ENCODE measurements around the gene ZBED4.
A peak's percentile ranks its signal among the peaks of the same experiment; 100 is the strongest.
"Not testable (repeated sequence)": the region's sequence is repeated elsewhere in the genome, so short reads cannot be mapped to it uniquely, and the experiment has no call there.

Gene ZBED4

GRCh38 chr22:49838771-49839717 lies 14.6 kb upstream of the ZBED4 start:
- ATAC-seq (peak; percentile 94), DNase-seq (peak; percentile 84)
- Mint-ChIP-seq H3K27me3 (no peaks in the 10 kb centered on the region), H3K27ac (peak overlapping the region; percentile 96), H3K36me3 (ENCODE audit: low read depth) (no peaks in the 10 kb centered on the region), H3K9me3 (no peaks in the 10 kb centered on the region), H3K4me1 (peaks cover 42% of the 10 kb centered on the region), H3K4me3 (peak overlapping the region; percentile 74)

GRCh38 chr22:49845241-49845640 lies 8.4 kb upstream of the ZBED4 start:
- H3K36me3 Mint-ChIP-seq (ENCODE audit: low read depth), result no peaks in the 10 kb centered on the region
- H3K9me3 Mint-ChIP-seq, result no peaks in the 10 kb centered on the region
- DNase-seq (no peak), ATAC-seq (no peak)
- H3K4me3 Mint-ChIP-seq, result no peak overlapping the region
- no peak overlapping the region for H3K27ac Mint-ChIP-seq
- H3K4me1 Mint-ChIP-seq, result peaks cover 8% of the 10 kb centered on the region
- peaks cover 19% of the 10 kb centered on the region for H3K27me3 Mint-ChIP-seq

GRCh38 chr22:49845666-49846459 lies 7.8 kb upstream of the ZBED4 start:
- Mint-ChIP-seq H3K36me3 (ENCODE audit: low read depth) (no peaks in the 10 kb centered on the region), H3K27me3 (peaks cover 24% of the 10 kb centered on the region), H3K4me3 (no peak overlapping the region), H3K4me1 (peaks cover 8% of the 10 kb centered on the region), H3K27ac (no peak overlapping the region), H3K9me3 (no peaks in the 10 kb centered on the region)
- no peak for DNase-seq
- ATAC-seq, result no peak

GRCh38 chr22:49847751-49848689 lies 5.6 kb upstream of the ZBED4 start:
- H3K4me1 Mint-ChIP-seq, result peaks cover 16% of the 10 kb centered on the region
- peak overlapping the region; percentile 24 for H3K4me3 Mint-ChIP-seq
- ATAC-seq, result no peak
- DNase-seq, result no peak
- peaks cover 33% of the 10 kb centered on the region for H3K27me3 Mint-ChIP-seq
- no peaks in the 10 kb centered on the region for H3K9me3 Mint-ChIP-seq
- H3K27ac Mint-ChIP-seq, result no peak overlapping the region
- H3K36me3 Mint-ChIP-seq (ENCODE audit: low read depth), result no peaks in the 10 kb centered on the region

GRCh38 chr22:49848690-49849160 lies 4.9 kb upstream of the ZBED4 start:
- peaks cover 33% of the 10 kb centered on the region for H3K27me3 Mint-ChIP-seq
- no peak overlapping the region for H3K4me3 Mint-ChIP-seq

GRCh38 chr22:49849161-49850020 lies 4.3 kb upstream of the ZBED4 start:
- Mint-ChIP-seq H3K4me3 (peak overlapping the region; percentile 29), H3K27ac (no peak overlapping the region), H3K36me3 (ENCODE audit: low read depth) (peaks cover under 1% of the 10 kb centered on the region), H3K9me3 (no peaks in the 10 kb centered on the region), H3K4me1 (peaks cover 16% of the 10 kb centered on the region), H3K27me3 (peaks cover 33% of the 10 kb centered on the region)
- ATAC-seq (no peak), DNase-seq (no peak)

More at GRCh38 chr22:49848690-49849160, 4.9 kb upstream of the ZBED4 start:
- Mint-ChIP-seq H3K4me1 (peaks cover 16% of the 10 kb centered on the region), H3K9me3 (no peaks in the 10 kb centered on the region), H3K36me3 (ENCODE audit: low read depth) (no peaks in the 10 kb centered on the region), H3K27ac (no peak overlapping the region)
- ATAC-seq (no peak), DNase-seq (no peak)

GRCh38 chr22:49850021-49850911 lies 3.4 kb upstream of the ZBED4 start:
- no peak overlapping the region for H3K27ac Mint-ChIP-seq
- H3K36me3 Mint-ChIP-seq (ENCODE audit: low read depth), result peaks cover 4% of the 10 kb centered on the region
- H3K9me3 Mint-ChIP-seq, result no peaks in the 10 kb centered on the region
- ATAC-seq (no peak), DNase-seq (no peak)
- H3K27me3 Mint-ChIP-seq, result peaks cover 33% of the 10 kb centered on the region
- H3K4me3 Mint-ChIP-seq, result peak overlapping the region; percentile 29
- H3K4me1 Mint-ChIP-seq, result peaks cover 25% of the 10 kb centered on the region

GRCh38 chr22:49850959-49851802 lies 2.5 kb upstream of the ZBED4 start:
- ATAC-seq (no peak), DNase-seq (no peak)
- Mint-ChIP-seq H3K27me3 (peaks cover 33% of the 10 kb centered on the region), H3K27ac (peak overlapping the region; percentile 35), H3K4me1 (peaks cover 34% of the 10 kb centered on the region), H3K36me3 (ENCODE audit: low read depth) (peaks cover 4% of the 10 kb centered on the region), H3K4me3 (peak overlapping the region; percentile 54), H3K9me3 (no peaks in the 10 kb centered on the region)

GRCh38 chr22:49852568-49852897 lies 1.1 kb upstream of the ZBED4 start:
- Mint-ChIP-seq H3K4me1 (peaks cover 40% of the 10 kb centered on the region), H3K4me3 (peak overlapping the region; percentile 63), H3K27me3 (peaks cover 26% of the 10 kb centered on the region)
- ATAC-seq; H3K27ac Mint-ChIP-seq; DNase-seq; H3K36me3 Mint-ChIP-seq (ENCODE audit: low read depth); H3K9me3 Mint-ChIP-seq: not testable (repeated sequence)

- Mint-ChIP-seq H3K9me3 (no peaks in the 10 kb centered on the region), H3K4me1 (peaks cover 45% of the 10 kb centered on the region), H3K27me3 (peaks cover 19% of the 10 kb centered on the region), H3K36me3 (ENCODE audit: low read depth) (peaks cover 4% of the 10 kb centered on the region), H3K4me3 (peak overlapping the region; percentile 96), H3K27ac (peak overlapping the region; percentile 93)
- ATAC-seq, result peak; percentile 21
- peak; percentile 36 for DNase-seq
Observed at GRCh38 chr22:49853981-49854831, 562 bp downstream of the ZBED4 start.

GRCh38 chr22:49855251-49855911 lies 1.7 kb downstream of the ZBED4 start:
- Mint-ChIP-seq H3K27me3 (peaks cover 13% of the 10 kb centered on the region), H3K4me3 (peak overlapping the region; percentile 96), H3K4me1 (peaks cover 45% of the 10 kb centered on the region), H3K36me3 (ENCODE audit: low read depth) (peaks cover 4% of the 10 kb centered on the region), H3K27ac (peak overlapping the region; percentile 25), H3K9me3 (no peaks in the 10 kb centered on the region)
- DNase-seq (no peak), ATAC-seq (no peak)

All from activated naive CD8-positive, alpha-beta T cell treated with anti-CD3 and anti-CD28 coated beads, Interleukin-2, amount 50 U/mL, for 24 hours (primary cell).